Suprapubic skin (tissue), 3 donors: ENCODE results near the gene PRR36.

Source experiments
- CTCF ChIP-seq, 2 donors: fragments of 200-600 bp in 1 of 2; fragments of 450-650 bp in 1 of 2; sonication (generic) in 1 of 2; IDR thresholded peaks; one replicate each; pipeline ENCODE4 v1.5.1; 2016 to 2019; ENCODE audit warnings: antibody characterized with exemption in 2 of 2, mild to moderate bottlenecking in 1 of 2, moderate library complexity in 1 of 2
- EP300 ChIP-seq: sonication (generic); formaldehyde crosslinking; IDR thresholded peaks from one replicate; pipeline ENCODE4 v1.6.1; 2017; ENCODE audit warnings: antibody characterized with exemption
- POLR2A ChIP-seq, 2 donors: fragments of 450-650 bp; IDR thresholded peaks; one replicate each; pipeline ENCODE4 v1.6.1; 2017; ENCODE audit warnings: antibody characterized with exemption in 2 of 2, mild to moderate bottlenecking in 2 of 2, moderate library complexity in 2 of 2

- TF ChIP-seq POLR2A (IDR thresholded peaks at IDR 0.05) (no peak), CTCF (IDR thresholded peaks at IDR 0.05) (no peak), EP300 (no peak)
Measured at GRCh38 chr19:7863157-7863970, 10.8 kb downstream of the PRR36 start.
